HG03469 (cell line): ENCODE measurements around the gene SPATA9.
"Not testable (repeated sequence)": the region's sequence is repeated elsewhere in the genome, so short reads cannot be mapped to it uniquely, and the experiment has no call there.

Experiments used
- ATAC-seq: cut with Tn5 transposase; IDR thresholded peaks from one replicate; pipeline ENCODE4 v1.9.1; 2021; ENCODE audit warnings: mild to moderate bottlenecking, moderate library complexity, moderate number of reproducible peaks; ENCODE audit not compliant: unreplicated experiment

Gene SPATA9

DNA sequence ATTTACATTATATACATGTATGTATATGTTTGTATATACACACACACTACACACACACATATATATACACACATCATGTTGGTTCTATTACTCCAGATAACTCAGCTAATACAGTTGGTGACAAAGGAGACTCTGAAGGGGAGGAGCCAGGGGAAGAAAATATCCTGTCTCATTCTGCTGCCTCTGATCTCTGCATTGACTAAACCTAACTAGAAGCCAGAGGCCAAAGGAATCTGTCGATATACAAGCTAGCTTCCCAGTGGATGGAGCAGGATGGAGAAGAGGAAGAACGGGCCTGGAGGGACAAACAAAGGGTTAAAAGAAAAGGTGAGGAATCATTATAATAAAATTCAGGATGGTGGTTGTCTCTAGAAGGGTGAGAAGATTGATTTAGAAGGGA is 34.6 kb upstream of the SPATA9 start:
- no peak for ATAC-seq

DNA sequence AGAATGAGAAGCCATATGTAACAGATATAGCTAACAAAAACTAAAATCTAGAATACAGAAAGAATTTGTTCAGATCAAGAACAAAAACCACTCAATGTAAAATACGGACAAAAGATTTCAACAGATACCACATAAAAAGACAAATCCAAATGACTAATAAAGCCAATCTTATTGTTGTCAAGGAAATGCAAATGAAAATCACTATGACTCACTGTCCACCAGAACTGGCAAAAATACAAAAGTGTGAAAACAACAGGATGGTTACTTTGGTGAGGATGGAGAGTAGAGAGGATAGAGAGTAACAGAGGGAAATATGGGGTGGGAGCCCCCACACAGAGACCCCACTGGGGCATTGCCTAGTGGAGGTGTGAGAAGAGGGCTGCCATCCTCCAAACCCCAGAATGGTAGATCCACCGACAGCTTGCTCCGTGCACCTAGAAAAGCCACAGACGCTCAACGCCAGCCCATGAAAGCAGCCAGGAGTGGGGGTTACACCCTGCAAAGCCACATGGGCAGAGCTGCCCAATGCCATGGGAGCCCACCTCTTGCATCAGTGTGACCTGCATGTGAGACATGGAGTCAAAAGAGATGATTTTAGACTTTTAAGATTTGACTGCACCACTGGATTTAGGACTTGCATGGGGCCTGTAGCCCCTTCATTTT is 33.1 kb upstream of the SPATA9 start:
- ATAC-seq, result no peak

DNA sequence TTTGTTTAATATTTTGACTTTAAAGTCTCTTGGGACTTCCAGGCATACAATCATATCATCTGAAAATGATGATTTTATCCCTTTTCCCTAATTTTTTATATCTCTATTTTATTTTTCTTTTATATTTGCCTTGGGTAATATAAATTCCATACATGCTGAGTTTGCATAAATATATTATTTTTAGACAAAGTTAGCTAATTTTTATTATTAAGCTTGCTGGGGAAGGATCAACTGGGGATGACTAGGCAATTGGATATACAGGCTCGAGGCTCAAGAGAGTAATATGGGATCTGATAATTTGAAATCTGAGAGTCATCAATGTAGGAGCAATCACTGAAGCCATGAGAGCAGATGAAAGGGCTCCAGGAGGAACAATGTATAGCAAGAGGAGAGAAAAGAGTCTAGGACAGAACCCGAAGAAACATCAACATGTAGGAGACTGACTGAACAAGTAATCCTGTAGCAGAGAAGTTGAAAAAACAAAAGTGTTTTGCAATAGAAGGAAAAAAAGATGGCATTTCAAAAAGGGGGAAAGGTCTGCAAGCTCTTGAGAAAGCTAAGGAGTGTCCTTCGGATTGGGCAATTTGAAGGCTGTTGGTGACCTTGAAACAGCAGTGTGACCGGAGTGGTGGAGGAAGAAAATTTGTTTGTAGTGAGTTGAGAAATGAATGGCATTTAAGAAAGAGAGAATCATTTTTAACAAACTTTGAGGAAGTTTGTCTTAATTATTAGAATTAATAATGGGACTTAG is 31.3 kb upstream of the SPATA9 start:
- ATAC-seq, result no peak

DNA sequence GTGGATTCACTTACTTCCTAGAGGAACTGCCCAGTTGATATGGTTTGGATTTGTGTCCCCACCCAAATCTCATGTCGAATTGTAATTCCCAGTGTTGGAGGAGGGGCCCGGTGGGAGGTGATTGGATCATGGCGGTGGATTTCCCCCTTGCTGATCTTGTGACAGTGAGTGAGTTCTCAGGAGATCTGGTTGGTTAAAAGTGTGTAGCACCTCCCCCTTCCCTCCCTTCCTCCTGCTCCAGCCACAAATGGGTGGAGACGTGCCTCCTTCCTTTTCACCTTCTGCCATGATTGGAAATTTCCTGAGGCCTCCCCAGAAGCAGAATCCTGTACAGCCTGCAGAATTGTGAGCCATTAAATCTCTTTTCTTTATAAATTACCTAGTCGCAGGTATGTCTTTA is 30.5 kb upstream of the SPATA9 start:
- not testable (repeated sequence) for ATAC-seq

DNA sequence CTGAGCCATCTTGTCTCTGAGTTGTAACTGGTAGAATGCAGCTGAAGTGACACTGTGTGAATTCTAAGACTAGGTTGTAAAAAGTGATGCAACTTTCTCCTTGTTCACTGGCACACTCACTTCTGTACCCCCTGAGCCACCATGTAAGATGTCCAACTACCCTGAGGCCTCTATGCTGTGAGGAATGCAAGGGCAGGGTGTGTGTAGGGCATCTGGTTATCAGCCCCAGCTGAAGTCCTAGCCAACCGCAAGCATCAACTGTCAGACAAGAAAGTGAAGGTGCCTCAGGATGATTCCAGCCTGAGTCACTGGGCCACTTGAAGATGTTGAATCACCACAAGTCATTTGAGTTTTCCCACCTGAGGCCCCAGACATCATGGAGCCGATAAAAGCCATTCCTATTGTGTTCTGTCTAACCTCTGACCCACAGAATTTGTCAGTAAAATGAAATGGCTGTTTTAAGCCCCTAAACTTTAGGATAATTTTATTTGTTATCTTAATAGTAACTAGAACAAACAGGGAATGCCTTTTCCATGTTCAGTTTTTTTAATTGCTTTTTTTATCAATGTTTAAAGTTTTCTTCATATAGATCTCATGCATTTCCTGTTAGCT is 29.7 kb upstream of the SPATA9 start:
- ATAC-seq, result no peak

DNA sequence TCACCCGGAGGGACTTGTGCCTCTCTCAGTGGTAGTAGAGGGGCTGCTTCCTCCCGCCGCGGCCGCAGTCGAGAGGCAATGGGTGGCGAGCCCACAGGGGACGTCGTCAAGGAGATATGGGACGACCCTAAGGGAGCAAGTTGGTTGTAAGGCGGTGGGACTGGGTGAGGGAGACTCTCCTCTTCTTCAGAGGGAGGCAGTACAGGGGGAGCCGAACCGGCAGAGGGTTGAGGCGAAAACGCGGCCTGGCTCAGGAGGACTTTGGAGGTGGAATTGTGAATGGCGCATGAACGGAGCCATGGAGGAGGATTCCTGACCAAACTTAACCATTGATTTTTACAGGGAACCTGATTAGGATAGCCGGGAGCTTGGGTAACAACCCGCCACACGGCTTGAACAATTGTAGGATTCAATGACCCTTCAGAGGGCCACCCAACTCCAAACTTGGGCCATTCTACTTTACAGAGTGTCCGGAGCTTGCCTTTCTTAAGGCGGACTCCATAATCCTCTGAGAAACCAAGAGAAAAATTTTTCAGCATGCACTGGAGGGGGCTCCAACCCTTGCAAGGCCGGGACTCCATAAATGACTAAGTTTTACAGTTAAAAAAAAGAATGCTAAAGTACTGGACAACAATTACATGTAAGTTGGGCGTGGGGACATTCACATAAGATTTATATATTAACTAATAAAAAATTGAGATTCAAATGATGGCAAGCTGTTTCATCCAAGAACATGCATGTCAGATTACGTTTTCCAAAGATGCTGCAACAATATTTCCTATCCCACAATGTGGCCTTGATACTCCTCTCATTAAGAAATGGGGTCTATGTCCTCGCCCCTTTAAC is 28.9 kb upstream of the SPATA9 start:
- ATAC-seq, result no peak

DNA sequence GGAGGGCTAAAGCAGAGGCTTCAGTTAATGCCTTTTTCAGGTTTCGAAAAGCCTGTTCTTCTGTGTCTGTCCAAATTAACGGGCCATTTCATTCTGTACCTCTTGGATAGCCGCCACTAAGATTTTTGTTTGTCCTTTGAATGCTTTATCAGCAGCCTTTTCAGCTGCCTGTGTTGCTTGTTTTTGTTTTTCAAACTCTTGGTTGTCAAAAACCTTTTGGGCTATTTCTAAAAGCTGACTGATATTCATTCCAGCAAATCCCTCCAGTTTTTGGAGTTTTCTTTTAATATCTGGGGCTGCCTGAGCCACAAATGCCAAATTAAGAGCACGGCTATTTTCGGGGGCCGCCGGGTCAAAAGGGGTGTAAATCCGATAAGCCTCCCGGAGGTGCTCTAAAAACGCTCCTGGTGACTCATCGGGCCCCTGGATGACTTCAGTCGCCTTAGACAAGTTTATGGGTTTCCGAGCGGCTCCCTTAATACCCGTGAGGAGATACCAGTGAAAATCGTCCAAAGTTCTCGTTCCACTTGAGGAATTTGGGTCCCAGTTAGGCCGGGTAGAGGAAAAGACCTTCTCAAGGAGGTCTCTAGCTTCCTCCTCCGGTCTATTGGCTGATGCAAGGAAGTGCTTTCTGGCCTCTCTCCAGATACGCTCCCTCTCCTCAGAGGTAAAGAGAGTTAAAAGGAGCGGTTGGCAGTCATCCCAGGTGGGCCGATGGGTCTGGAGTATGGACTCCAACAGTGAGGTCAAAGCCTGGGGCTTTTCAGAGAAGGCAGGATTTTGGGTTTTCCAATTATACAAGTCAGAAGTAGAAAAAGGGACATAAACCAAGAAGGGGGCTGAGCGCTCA is 28.1 kb upstream of the SPATA9 start:
- not testable (repeated sequence) for ATAC-seq

DNA sequence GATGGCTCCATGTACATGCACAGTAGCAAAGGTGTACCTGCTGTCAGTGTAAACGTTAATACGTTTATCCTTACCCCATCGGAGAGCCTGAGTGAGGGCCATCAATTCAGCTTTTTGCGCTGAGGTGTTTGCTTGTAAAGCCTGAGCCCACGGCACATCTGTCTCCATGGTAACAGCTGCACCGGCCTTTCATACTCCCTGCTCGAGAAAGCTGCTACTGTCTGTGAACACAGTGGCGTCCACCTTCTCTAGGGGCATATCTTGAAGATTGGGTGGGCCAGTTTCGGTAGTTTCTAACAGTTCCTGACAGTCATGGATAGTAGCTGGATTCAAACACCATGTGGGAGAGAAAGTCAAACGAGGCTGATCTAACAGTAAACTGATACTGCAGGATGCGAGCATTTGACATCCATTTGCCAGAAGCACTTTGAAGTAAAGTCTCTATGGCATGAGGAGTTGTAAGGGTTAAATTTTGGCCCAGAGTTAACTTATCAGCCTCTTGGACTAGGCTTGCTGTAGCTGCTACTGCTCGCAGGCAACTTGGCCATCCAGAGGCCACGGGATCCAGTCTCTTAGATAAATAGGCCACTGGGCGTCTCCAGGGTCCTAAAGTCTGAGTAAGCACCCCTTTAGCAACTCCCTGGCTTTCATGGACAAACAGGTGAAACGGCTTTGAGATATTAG is 27.3 kb upstream of the SPATA9 start:
- no peak for ATAC-seq

DNA sequence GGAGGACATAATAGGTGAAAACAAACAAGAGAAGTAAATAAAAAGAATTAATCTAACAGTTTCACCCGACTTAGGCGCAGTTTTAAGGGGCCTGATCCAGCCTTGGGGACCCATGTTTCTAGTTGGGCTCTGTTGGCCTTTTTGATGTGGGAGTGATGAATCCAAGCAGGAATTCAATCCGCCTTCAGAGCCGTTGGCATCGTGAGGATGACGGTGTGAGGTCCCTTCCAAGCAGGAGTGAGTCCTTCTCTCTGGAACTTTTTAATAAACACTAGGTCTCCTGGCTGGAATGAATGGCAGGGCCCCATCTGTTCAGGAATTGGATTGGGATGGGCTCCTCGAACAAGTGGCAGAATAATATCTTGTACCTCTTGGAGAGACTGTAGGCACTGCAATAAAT is 26.1 kb upstream of the SPATA9 start:
- ATAC-seq, result no peak

DNA sequence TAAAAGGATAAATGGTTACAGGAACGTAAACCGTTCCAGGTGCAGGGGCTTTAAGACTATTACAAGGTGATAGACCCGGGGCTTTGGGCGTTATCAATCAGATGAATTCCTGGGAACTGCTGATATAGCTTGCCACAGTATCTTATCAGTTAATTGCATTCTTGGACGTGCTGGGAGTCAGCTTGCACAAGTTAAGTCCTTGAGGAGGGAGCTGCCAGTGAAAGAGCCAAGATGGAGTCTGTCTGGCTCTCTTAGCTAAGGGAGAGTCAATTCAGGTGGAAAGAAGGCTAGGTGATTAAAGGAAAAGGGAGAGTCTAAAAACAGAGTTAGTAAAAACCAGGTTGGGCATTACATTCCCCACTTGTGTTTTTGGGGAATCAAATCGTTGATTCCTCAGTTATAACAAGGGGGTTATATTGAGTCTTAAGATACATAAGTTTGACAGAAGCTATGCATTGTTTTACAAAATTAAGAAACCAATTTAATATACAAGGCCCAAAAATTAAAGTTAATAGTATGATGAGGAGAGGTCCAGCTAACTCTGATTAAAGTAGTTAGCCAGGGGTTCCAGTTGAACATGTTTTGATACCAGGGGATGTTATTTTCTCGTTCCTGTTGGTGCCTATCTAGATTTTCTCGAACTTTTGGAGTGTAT is 24.9 kb upstream of the SPATA9 start:
- not testable (repeated sequence) for ATAC-seq

DNA sequence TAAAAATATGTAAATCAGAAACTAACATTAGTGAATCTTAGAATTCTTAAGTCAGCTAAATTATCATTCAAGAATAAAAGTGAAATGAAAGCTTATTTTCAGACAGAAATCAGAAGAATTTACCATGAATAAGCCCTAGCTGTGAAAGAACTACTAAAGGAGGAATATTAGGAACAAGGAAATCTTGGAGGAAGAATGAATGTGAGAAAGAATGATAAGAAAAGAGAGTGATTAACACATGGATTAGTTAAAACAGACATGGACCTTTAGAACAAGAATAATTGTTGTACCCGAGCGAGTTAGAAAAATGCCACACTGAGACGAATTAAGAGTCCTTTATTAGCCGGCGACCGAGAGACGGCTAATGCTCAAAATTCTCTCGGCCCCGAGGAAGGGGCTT is 24.3 kb upstream of the SPATA9 start:
- ATAC-seq, result no peak

DNA sequence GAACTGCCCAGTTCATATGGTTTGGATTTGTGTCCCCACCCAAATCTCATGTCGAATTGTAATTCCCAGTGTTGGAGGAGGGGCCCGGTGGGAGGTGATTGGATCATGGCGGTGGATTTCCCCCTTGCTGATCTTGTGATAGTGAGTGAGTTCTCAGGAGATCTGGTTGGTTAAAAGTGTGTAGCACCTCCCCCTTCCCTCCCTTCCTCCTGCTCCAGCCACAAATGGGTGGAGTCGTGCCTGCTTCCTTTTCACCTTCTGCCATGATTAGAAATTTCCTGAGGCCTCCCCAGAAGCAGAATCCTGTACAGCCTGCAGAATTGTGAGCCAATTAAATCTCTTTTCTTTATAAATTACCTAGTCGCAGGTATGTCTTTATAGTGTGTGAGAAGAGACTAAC is 23.4 kb upstream of the SPATA9 start:
- not testable (repeated sequence) for ATAC-seq

DNA sequence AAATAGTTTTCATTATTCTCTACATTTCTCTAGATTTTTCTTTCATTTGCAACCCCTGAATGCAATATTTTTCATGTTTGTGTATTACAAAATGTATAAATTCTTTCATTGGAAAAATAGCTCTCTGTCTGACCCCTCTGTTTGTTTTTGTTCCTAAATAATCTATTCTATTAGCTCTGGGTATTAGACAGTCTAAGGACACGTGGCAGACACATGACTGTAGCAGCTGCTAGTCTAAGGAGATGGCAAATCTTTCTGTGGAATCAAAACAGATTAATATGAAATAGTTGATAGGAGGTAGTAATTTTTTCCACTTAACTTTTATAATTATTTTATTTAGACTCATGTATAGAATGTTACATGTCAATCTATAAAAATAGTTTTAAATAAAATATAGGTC is 21.4 kb upstream of the SPATA9 start:
- no peak for ATAC-seq

DNA sequence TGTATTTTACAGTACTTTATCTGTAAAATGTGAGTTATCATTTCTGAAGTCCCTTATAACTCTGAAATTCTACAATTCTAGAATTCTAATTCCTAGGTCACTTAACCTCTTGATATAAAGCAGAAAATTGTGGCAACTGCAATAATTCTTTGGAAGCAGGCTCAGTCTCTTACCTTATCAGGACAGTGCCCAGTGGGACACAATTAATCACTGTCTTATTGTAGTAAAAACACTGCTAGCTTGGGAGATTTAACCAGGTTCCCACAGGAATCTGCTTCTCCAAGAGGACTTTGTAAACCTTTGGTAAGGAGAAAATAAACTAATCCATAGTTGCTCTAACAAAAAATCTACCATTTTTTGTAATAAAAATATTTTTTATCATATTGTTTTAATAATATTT is 18.3 kb upstream of the SPATA9 start:
- no peak for ATAC-seq

DNA sequence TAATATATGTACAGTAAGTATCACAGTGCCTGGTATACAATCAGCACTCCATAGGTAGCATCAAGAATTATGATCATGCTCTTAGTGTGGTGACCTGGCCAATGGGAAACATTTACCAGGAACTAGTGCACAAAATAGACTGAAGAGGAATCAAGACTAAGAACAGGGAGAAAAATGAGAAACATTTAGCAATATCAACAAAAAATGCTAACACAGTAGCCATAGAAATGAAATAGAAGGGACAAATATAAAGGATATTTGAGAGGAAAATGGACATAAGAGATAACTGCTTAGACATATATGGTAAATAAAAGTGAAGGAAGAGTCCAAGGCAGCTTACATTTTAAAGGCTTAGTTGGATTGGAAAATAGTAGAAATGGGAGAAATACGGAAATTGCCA is 16.5 kb upstream of the SPATA9 start:
- ATAC-seq, result no peak

DNA sequence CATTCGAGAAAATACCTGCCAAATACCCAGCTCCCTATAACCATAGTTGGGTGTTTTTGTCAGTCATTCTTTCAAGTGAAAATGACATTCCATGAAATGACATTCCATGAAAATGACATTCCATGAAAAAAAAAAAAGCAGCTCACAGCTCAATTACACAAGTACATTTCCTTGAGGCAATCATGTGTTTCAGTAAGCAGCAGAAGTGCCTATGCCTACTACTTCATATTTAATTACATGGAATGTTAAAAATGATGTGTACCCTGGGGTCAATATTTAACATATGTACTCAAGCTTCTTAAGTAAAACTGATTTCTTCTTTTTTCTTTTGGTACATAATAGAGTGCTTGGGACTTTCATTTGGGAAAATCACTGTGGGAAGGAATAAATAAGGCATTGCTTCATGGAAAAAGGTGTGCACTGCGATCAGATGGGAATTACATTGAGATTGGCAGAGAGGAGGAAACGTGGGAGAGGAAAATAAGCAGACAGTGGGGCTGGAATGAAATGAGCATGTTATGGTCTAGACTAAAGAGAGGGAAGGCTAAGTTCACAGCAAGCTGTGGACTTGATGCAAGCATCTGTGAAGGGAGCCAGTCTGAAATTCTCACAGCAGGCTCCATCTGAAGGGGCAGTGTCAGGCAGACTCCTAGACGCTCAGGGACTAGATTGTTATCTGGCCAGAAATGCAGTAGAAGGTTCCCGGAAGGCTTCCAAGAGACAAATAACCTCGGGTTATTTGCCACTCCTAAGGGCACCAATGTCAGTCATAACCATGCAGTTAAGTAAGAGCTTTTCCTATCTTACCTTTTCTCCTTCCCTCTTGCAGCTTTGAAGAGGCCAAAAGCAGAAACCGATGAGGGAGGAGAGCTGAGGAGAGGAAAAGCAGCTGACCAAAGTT is 15.2 kb upstream of the SPATA9 start:
- ATAC-seq, result no peak

DNA sequence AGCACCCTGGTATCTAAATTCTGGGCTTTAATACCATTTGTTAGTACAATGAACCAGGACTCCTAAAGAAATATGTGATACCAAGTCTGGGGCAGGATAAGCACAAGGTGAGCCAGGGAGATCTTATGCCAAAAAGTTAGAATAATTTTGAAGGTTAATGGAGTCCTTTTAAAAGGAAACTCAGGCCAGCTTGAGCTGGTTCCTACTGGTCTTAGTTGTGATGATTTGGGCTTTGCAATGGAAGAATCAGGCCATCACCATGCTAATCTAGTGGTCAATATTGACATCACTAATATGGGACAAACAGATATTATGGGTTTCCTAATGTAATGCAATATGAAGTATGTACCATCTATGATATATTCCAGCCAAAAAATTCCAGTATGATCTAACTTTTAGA is 7.5 kb upstream of the SPATA9 start:
- ATAC-seq, result no peak

DNA sequence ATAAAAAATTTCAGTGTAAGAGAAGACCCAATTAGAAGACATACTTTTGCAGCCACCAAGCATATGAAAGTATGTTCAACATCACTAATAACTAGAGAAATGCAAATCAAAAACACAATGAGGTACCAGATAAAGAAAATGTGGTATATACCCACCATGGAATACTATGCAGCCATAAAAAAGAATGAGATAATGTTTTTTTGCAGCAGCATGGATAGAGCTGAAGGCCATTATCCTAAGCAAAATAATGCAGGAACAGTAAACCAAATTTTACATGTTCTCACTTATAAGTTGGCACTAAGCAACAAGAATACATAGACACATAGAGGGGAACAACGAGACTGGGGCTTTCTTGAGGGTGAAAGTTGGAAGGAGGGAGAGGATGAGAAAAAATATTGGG is 6.9 kb upstream of the SPATA9 start:
- ATAC-seq, result no peak
